Adrenal gland (tissue), 5 donors: Measurements from ENCODE around the gene GOLT1B.

Experiments used
- POLR2A ChIP-seq, 2 donors: fragments of 450-650 bp; IDR thresholded peaks; one replicate each; pipeline ENCODE4 v1.6.1; 2017; ENCODE audit warnings: antibody characterized with exemption in 2 of 2, mild to moderate bottlenecking in 2 of 2, moderate library complexity in 1 of 2
- TF ChIP-seq, protein P1 (sequence below), 6 experiments: fragments of 450-650 bp in 4 of 6; fragments of 200-600 bp in 2 of 6; sonication (generic) in 1 of 6; IDR thresholded peaks; 1 replicate in 5 of 6; 2 replicates in 1 of 6; pipeline versions ENCODE4 v1.5.1 to v1.8.0; 2016 to 2021; ENCODE audit warnings: antibody characterized with exemption in 6 of 6, mild to moderate bottlenecking in 2 of 6, moderate library complexity in 1 of 6
- donor health status: DM: no; HTN: no; CAD: no.

DNA sequence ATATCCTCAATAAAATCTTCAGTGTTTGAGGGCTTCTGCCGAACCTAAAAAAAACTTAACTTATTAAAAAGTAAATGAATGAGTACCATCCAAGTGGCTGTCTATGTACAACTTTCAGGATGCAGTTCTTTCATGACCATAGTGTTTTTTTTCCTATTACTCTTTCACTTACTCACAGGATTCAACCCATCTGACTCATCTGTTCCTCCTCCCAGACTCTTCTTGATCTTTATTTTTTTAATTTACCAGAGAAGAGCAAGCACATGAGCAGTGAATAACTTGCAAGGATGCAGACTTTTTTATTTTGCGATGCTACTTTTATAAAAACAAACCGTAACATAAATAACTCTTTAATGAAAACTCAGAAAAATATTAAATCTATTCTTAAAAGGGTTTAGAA is 24.6 kb upstream of the GOLT1B start:
- TF ChIP-seq, protein P1, sequence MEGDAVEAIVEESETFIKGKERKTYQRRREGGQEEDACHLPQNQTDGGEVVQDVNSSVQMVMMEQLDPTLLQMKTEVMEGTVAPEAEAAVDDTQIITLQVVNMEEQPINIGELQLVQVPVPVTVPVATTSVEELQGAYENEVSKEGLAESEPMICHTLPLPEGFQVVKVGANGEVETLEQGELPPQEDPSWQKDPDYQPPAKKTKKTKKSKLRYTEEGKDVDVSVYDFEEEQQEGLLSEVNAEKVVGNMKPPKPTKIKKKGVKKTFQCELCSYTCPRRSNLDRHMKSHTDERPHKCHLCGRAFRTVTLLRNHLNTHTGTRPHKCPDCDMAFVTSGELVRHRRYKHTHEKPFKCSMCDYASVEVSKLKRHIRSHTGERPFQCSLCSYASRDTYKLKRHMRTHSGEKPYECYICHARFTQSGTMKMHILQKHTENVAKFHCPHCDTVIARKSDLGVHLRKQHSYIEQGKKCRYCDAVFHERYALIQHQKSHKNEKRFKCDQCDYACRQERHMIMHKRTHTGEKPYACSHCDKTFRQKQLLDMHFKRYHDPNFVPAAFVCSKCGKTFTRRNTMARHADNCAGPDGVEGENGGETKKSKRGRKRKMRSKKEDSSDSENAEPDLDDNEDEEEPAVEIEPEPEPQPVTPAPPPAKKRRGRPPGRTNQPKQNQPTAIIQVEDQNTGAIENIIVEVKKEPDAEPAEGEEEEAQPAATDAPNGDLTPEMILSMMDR (IDR thresholded peaks at IDR 0.05) = no peak
- no peak for TF ChIP-seq POLR2A (IDR thresholded peaks at IDR 0.05)
